T-cell (primary cell): ENCODE results near the gene SERPINI1. TPM values are rescaled to one million over a fixed set of nuclear protein-coding genes. Genes with fewer than 3 reads are reported as not detected.
"Not testable (repeated sequence)": the region's sequence is repeated elsewhere in the genome, so short reads cannot be mapped to it uniquely, and the experiment has no call there.

Experiments used
- ATAC-seq, 4 experiments: fragments of 200-7000 bp in 3 of 4; fragments of 150-1000 bp in 1 of 4; cut with Tn5 transposase; replicated peaks in 1 of 4; 1 replicate in 3 of 4; 2 replicates in 1 of 4; pipeline ENCODE4 v1.10.0; 2021; ENCODE audit warnings: moderate library complexity in 3 of 4, mild to moderate bottlenecking in 2 of 4, moderate number of reproducible peaks in 1 of 4
- CTCF ChIA-PET, 2 donors: fragments of 300-600 bp; sonication (Branson Sonifier 250); formaldehyde crosslinking; loops; one replicate each; lab custom pipeline; 2022; ENCODE audit warnings: antibody characterized with exemption in 2 of 2; lab: Charles Lee
- POLR2A ChIA-PET, 2 donors: fragments of 300-600 bp; sonication (Branson Sonifier 250); formaldehyde crosslinking; loops; one replicate each; lab custom pipeline; 2022; ENCODE audit warnings: antibody characterized with exemption in 2 of 2; lab: Charles Lee
- DNase-seq, 35 experiments: peaks; one replicate each; pipeline versions ENCODE4 v3.0.0 to v3.0.0-alpha.2; 2013 to 2023
- H3K27ac ChIP-seq: one replicate; pipeline ENCODE4 v1.5.1; 2013; ENCODE audit warnings: low read length
- H3K27me3 ChIP-seq, 2 experiments: replicated peaks in 1 of 2; 1 replicate in 1 of 2; 2 replicates in 1 of 2; pipeline versions ENCODE4 v1.6.1 to v1.7.0; 2013; ENCODE audit warnings: low read length in 1 of 2, mixed read lengths in 1 of 2; ENCODE audit not compliant: control insufficient read depth in 2 of 2, insufficient read depth in 2 of 2; ENCODE audit errors: extremely low read depth in 1 of 2
- H3K36me3 ChIP-seq, 2 donors: 1 replicate in 1 of 2; 2 replicates in 1 of 2; pipeline versions ENCODE4 v1.6.1 to v1.7.0; 2013; ENCODE audit warnings: low read length in 1 of 2; ENCODE audit not compliant: control insufficient read depth in 2 of 2, insufficient read depth in 1 of 2; ENCODE audit errors: extremely low read depth in 1 of 2
- H3K4me1 ChIP-seq, 2 experiments: 1 replicate in 1 of 2; 2 replicates in 1 of 2; pipeline versions ENCODE4 v1.6.1 to v1.7.0; 2013; ENCODE audit warnings: low read length in 2 of 2, mixed read lengths in 1 of 2; ENCODE audit not compliant: insufficient read depth in 2 of 2, control insufficient read depth in 1 of 2; ENCODE audit errors: extremely low read depth in 1 of 2
- H3K4me3 ChIP-seq, 2 donors: 1 replicate in 1 of 2; 2 replicates in 1 of 2; pipeline versions ENCODE4 v1.5.1 to v1.7.0; 2013; ENCODE audit warnings: mild to moderate bottlenecking in 2 of 2, low read length in 1 of 2, moderate library complexity in 1 of 2; ENCODE audit not compliant: control insufficient read depth in 1 of 2; ENCODE audit errors: extremely low read depth in 1 of 2
- H3K9me3 ChIP-seq: 2 replicates; pipeline ENCODE4 v1.7.0; 2013
- H3K27ac Mint-ChIP-seq, 2 donors: one replicate each; pipeline ENCODE4 v1.8.0; 2020 to 2021; ENCODE audit warnings: mild to moderate bottlenecking in 2 of 2, mixed read lengths in 2 of 2
- H3K27me3 Mint-ChIP-seq, 2 donors: one replicate each; pipeline ENCODE4 v1.8.0; 2021 to 2022; ENCODE audit warnings: mixed read lengths in 2 of 2
- H3K36me3 Mint-ChIP-seq: one replicate; pipeline ENCODE4 v1.8.0; 2021; ENCODE audit warnings: mixed read lengths
- H3K4me1 Mint-ChIP-seq, 3 donors: one replicate each; pipeline ENCODE4 v1.8.0; 2020 to 2022; ENCODE audit warnings: mixed read lengths in 3 of 3, mild to moderate bottlenecking in 1 of 3
- H3K4me3 Mint-ChIP-seq, 3 donors: one replicate each; pipeline ENCODE4 v1.8.0; 2020 to 2022; ENCODE audit warnings: mild to moderate bottlenecking in 3 of 3, mixed read lengths in 3 of 3, moderate library complexity in 3 of 3
- H3K9me3 Mint-ChIP-seq, 3 donors: one replicate each; pipeline ENCODE4 v1.8.0; 2020 to 2022; ENCODE audit warnings: mixed read lengths in 3 of 3
- WGBS: methylation state at CpG from one replicate; pipeline ENCODE4 v1.1.5; 2013; ENCODE audit warnings: missing lambda C conversion rate; ENCODE audit not compliant: insufficient coverage; 5-methylcytosine and 5-hydroxymethylcytosine counted together
- total RNA-seq, 35 experiments: library from RNA in 6 of 35; stranded (reverse) in 6 of 35; fragments of 120-200 nt in 1 of 35; gene quantifications; one replicate each; pipeline versions ENCODE4 v1.2.1 to v1.2.4 and lab custom pipeline; 2013 to 2026

Gene SERPINI1
- total RNA-seq, 5 donors from 2014 or later (not counting 1 experiment from before 2014, with no cell fraction given), result 2.8 to 4.1 (median 3.0) TPM

DNA sequence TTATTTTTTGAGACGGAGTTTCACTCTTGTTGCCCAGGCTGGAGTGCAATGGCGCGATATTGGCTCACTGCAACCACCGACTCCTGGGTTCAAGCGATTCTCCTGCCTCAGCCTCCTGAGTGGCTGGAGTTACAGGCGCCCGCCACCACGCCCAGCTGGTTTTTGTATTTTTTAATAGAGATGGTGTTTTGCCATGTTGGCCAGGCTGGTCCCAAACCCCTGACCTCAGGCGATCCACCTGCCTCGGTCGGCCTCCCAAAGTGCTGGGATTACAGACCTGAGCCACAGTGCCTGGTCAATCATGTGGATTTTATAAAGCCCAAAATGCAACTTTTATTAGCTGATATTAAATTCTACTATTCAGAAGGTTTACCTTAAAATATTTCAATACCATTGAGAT, 92.1 kb downstream of the SERPINI1 start:
- H3K4me3 Mint-ChIP-seq, H3K27ac Mint-ChIP-seq, ATAC-seq, H3K4me1 ChIP-seq, H3K36me3 ChIP-seq, H3K27me3 Mint-ChIP-seq, H3K27ac ChIP-seq, H3K4me3 ChIP-seq, H3K27me3 ChIP-seq, H3K9me3 ChIP-seq, POLR2A ChIA-PET, H3K36me3 Mint-ChIP-seq, DNase-seq, H3K4me1 Mint-ChIP-seq, H3K9me3 Mint-ChIP-seq, CTCF ChIA-PET: not testable (repeated sequence)
- 93% methylated on average over 8 of the region's 11 CpGs for WGBS

- Mint-ChIP-seq H3K36me3 (peaks cover 6% of the 10 kb centered on the region), H3K27ac (no peak overlapping the region), H3K27me3 (no peaks in the 10 kb centered on the region), H3K9me3 (no peaks in the 10 kb centered on the region), H3K4me1 (no peaks in the 10 kb centered on the region), H3K4me3 (no peak overlapping the region)
- Histone ChIP-seq H3K36me3 (no peaks in the 10 kb centered on the region), H3K9me3 (no peaks in the 10 kb centered on the region), H3K27ac (no peak overlapping the region), H3K4me3 (no peak overlapping the region), H3K4me1 (no peaks in the 10 kb centered on the region), H3K27me3 (no peaks in the 10 kb centered on the region)
- no peak for ATAC-seq
- ChIA-PET CTCF (no interaction called here), POLR2A (no interaction called here)
- no CpG with 5 or more reads among the region's 2 CpGs for WGBS
- DNase-seq, result no peak
Observed at GRCh38 chr3:167829071-167829470, 93.5 kb downstream of the SERPINI1 start.

DNA sequence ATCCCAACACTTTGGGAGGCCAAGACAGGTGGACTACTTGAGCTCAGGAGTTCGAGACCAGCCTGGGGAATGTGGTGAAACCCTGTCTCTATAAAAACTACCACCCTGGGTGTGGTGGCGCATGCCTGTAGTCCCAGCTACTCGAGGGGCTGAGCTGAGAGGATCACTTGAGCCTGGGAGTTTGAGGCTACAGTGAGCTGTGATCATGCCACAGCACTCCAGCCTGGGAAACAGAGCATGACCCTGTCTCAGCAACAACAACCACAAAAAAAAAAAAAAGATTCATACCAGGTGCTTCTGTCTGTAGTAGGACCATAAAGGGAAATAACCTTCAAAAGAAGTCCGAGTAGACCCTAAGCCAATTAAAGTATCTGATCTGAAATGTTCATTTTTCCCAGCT, 94.5 kb downstream of the SERPINI1 start:
- WGBS, result no CpG with 5 or more reads among the region's 4 CpGs
- Histone ChIP-seq H3K4me3 (no peak overlapping the region), H3K9me3 (no peaks in the 10 kb centered on the region), H3K36me3 (no peaks in the 10 kb centered on the region), H3K4me1 (no peaks in the 10 kb centered on the region), H3K27me3 (no peaks in the 10 kb centered on the region), H3K27ac (no peak overlapping the region)
- no peaks in the 10 kb centered on the region for H3K4me1 Mint-ChIP-seq
- ATAC-seq, result no peak
- no peaks in the 10 kb centered on the region for H3K9me3 Mint-ChIP-seq
- H3K27me3 Mint-ChIP-seq, result no peaks in the 10 kb centered on the region
- H3K27ac Mint-ChIP-seq, result no peak overlapping the region
- CTCF ChIA-PET, result interaction anchor here in 1 of 2 donors (0.7 kb wide), 1 partner anchor 16 kb away, joined by 3 read pairs; no protein-coding TSS in a partner anchor
- POLR2A ChIA-PET, result no interaction called here
- H3K36me3 Mint-ChIP-seq, result peaks cover under 1% of the 10 kb centered on the region
- H3K4me3 Mint-ChIP-seq, result no peak overlapping the region
- DNase-seq, result no peak

DNA sequence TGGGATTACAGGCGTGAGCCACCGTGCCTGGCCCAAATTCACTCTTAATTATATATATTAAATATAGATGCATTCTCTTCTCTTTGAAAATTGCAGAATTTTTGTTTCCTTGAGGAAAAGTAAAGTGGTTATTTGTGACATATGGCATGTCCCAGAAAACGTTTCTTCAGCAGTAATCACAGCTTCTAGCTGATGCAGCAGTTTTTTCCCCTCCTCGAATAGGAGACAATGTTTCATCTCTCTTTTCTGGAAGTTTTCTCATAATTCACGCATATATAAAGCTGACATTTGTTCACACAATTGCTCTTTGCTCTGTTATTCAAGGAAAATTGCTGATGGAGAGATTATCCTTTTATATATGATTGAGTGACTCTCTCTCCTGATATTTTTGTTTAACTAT, 99.8 kb downstream of the SERPINI1 start:
- no peak overlapping the region for H3K27ac ChIP-seq
- Mint-ChIP-seq H3K9me3 (no peaks in the 10 kb centered on the region), H3K36me3 (no peaks in the 10 kb centered on the region), H3K27me3 (peaks cover 0 to 2% of the 10 kb centered on the region in 2 donors), H3K4me3 (no peak overlapping the region), H3K4me1 (no peaks in the 10 kb centered on the region), H3K27ac (no peak overlapping the region)
- no peak overlapping the region for H3K4me3 ChIP-seq
- ATAC-seq, result no peak
- CTCF ChIA-PET, result no interaction called here
- H3K4me1 ChIP-seq, result no peaks in the 10 kb centered on the region
- no peak for DNase-seq
- no CpG with 5 or more reads among the region's 5 CpGs for WGBS
- no peaks in the 10 kb centered on the region for H3K36me3 ChIP-seq
- POLR2A ChIA-PET, result no interaction called here
- H3K27me3 ChIP-seq, result no peaks in the 10 kb centered on the region
- H3K9me3 ChIP-seq, result no peaks in the 10 kb centered on the region

- no peaks in the 10 kb centered on the region for H3K9me3 Mint-ChIP-seq
- H3K4me1 ChIP-seq, result no peaks in the 10 kb centered on the region
- H3K27me3 Mint-ChIP-seq, result peaks cover 0 to 2% of the 10 kb centered on the region in 2 donors
- no peaks in the 10 kb centered on the region for H3K9me3 ChIP-seq
- WGBS, result no CpG with 5 or more reads among the region's 4 CpGs
- H3K36me3 Mint-ChIP-seq, result no peaks in the 10 kb centered on the region
- ChIA-PET CTCF (no interaction called here), POLR2A (no interaction called here)
- H3K36me3 ChIP-seq, result no peaks in the 10 kb centered on the region
- no peak overlapping the region for H3K27ac Mint-ChIP-seq
- no peaks in the 10 kb centered on the region for H3K4me1 Mint-ChIP-seq
- no peak for DNase-seq
- H3K27ac ChIP-seq, result no peak overlapping the region
- no peak for ATAC-seq
- H3K27me3 ChIP-seq, result peaks cover 0 to 3% of the 10 kb centered on the region in 2 experiments
- H3K4me3 ChIP-seq, result no peak overlapping the region
- H3K4me3 Mint-ChIP-seq, result no peak overlapping the region
Observed at GRCh38 chr3:167835953-167836352, 100.4 kb downstream of the SERPINI1 start.

GRCh38 chr3:167837466-167837865, 101.9 kb downstream of the SERPINI1 start:
- Mint-ChIP-seq H3K27me3 (peaks cover 0 to 2% of the 10 kb centered on the region in 2 donors), H3K4me3 (no peak overlapping the region), H3K27ac (no peak overlapping the region), H3K4me1 (no peaks in the 10 kb centered on the region), H3K9me3 (no peaks in the 10 kb centered on the region), H3K36me3 (no peaks in the 10 kb centered on the region)
- ChIA-PET CTCF (no interaction called here), POLR2A (no interaction called here)
- WGBS, result no CpG with 5 or more reads among the region's 2 CpGs
- no peak for DNase-seq
- Histone ChIP-seq H3K4me1 (no peaks in the 10 kb centered on the region), H3K9me3 (no peaks in the 10 kb centered on the region), H3K4me3 (no peak overlapping the region), H3K27ac (no peak overlapping the region), H3K36me3 (no peaks in the 10 kb centered on the region), H3K27me3 (peaks cover 0 to 3% of the 10 kb centered on the region in 2 experiments)
- no peak for ATAC-seq
